RWPE2 (cell line): ENCODE measurements around the gene TRIM2.

Experiments used
- ATAC-seq: fragments of 200-7000 bp; cut with Tn5 transposase; 3 replicates; pipeline ENCODE4 v1.9.1; 2021; ENCODE audit warnings: low read depth
- DNase-seq: peaks from one replicate; pipeline ENCODE4 v3.0.0-alpha.2; 2020; ENCODE audit warnings: low spot score
- H3K27ac ChIP-seq: fragments of 450-650 bp; 2 replicates; pipeline ENCODE4 v1.5.1; 2017; ENCODE audit warnings: mild to moderate bottlenecking; ENCODE audit not compliant: poor library complexity, severe bottlenecking
- H3K27me3 ChIP-seq: fragments of 250-450 bp; sonication (Bioruptor Pico); 2 replicates; pipeline ENCODE4 v1.5.1; 2021; ENCODE audit warnings: mild to moderate bottlenecking, moderate library complexity; ENCODE audit not compliant: insufficient read depth, poor library complexity, severe bottlenecking
- H3K36me3 ChIP-seq: fragments of 250-450 bp; sonication (Bioruptor Pico); 2 replicates; pipeline ENCODE4 v1.5.1; 2020; ENCODE audit warnings: low read depth, mild to moderate bottlenecking, moderate library complexity
- H3K4me1 ChIP-seq: fragments of 250-450 bp; sonication (Bioruptor Pico); 2 replicates; pipeline ENCODE4 v1.5.1; 2021; ENCODE audit warnings: mild to moderate bottlenecking, moderate library complexity; ENCODE audit not compliant: insufficient read depth, poor library complexity, severe bottlenecking
- H3K4me3 ChIP-seq: fragments of 250-450 bp; sonication (Bioruptor Pico); 2 replicates; pipeline ENCODE4 v1.5.1; 2021; ENCODE audit warnings: mild to moderate bottlenecking, moderate library complexity; ENCODE audit not compliant: severe bottlenecking
- H3K9me3 ChIP-seq: fragments of 250-450 bp; sonication (Bioruptor Pico); 2 replicates; pipeline ENCODE4 v1.5.1; 2021; ENCODE audit warnings: mild to moderate bottlenecking, moderate library complexity; ENCODE audit not compliant: severe bottlenecking
- CTCF ChIP-seq: fragments of 450-650 bp; IDR thresholded peaks from one replicate; pipeline ENCODE4 v1.5.1; 2017; ENCODE audit warnings: mild to moderate bottlenecking, moderate library complexity; ENCODE audit not compliant: poor library complexity, severe bottlenecking

Gene TRIM2

GRCh38 chr4:153241295-153241694 lies 37.1 kb downstream of the TRIM2 start:
- DNase-seq (no peak), ATAC-seq (no peak)
- H3K27me3 ChIP-seq = no peaks in the 10 kb centered on the region
- no peak for TF ChIP-seq CTCF
- no peaks in the 10 kb centered on the region for H3K36me3 ChIP-seq
- no peak overlapping the region for H3K4me3 ChIP-seq
- H3K4me1 ChIP-seq = no peaks in the 10 kb centered on the region
- H3K9me3 ChIP-seq = no peaks in the 10 kb centered on the region
- H3K27ac ChIP-seq = no peak overlapping the region

DNA sequence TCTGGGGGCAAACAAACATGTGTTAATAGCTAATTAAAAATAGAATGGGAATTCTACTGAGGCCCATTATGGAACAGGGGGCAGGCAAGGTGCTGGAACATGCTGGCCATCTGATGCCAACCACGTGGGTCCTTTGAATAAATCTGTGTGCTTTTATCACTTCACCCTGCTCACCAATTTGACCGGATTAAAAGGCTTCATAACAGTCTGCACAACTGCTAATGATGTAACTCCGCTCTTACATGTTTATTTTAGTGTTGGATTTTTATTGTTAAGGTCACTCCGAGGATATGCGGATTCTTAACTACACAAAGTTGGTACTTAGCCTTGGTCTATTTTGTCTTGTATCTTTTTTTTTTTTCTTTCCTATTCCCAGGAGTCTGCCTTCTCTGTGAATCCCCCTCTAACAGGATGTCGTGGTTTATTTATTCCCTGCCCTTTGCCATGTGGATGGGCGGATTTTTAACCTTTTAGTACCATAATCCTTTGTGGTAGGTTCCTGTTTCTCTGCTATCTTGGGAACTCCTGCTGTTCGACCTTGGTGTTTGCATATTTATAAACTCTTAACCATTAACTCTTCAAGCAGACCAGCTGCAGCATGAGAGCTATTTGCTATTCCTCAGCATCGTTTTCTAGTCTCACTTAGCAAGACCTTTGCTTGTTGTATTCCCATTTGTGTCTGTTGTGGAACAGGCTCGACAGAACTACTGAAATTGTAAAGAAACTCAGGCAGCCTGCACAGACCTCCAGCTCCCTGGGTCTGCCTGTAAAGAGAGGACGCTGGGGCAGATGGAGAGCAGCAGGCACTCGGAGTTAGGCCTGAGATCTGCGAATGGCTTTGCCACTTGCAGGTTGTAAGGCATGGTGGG lies 38.0 kb downstream of the TRIM2 start:
- ATAC-seq (no peak), DNase-seq (no peak)
- Histone ChIP-seq H3K36me3 (no peaks in the 10 kb centered on the region), H3K27ac (no peak overlapping the region), H3K9me3 (no peaks in the 10 kb centered on the region), H3K4me3 (no peak overlapping the region), H3K4me1 (no peaks in the 10 kb centered on the region), H3K27me3 (no peaks in the 10 kb centered on the region)
- TF ChIP-seq CTCF = no peak

GRCh38 chr4:153242839-153243324 lies 38.6 kb downstream of the TRIM2 start:
- Histone ChIP-seq H3K27ac (no peak overlapping the region), H3K27me3 (no peaks in the 10 kb centered on the region), H3K4me3 (no peak overlapping the region), H3K36me3 (no peaks in the 10 kb centered on the region), H3K4me1 (no peaks in the 10 kb centered on the region), H3K9me3 (no peaks in the 10 kb centered on the region)
- ATAC-seq (no peak), DNase-seq (no peak)
- TF ChIP-seq CTCF = no peak

GRCh38 chr4:153243468-153243867 lies 39.2 kb downstream of the TRIM2 start:
- no peak overlapping the region for H3K4me3 ChIP-seq
- TF ChIP-seq CTCF = no peak
- no peaks in the 10 kb centered on the region for H3K36me3 ChIP-seq
- DNase-seq (no peak), ATAC-seq (no peak)
- H3K4me1 ChIP-seq = no peaks in the 10 kb centered on the region
- H3K27ac ChIP-seq = no peak overlapping the region
- no peaks in the 10 kb centered on the region for H3K9me3 ChIP-seq
- H3K27me3 ChIP-seq = no peaks in the 10 kb centered on the region

DNA sequence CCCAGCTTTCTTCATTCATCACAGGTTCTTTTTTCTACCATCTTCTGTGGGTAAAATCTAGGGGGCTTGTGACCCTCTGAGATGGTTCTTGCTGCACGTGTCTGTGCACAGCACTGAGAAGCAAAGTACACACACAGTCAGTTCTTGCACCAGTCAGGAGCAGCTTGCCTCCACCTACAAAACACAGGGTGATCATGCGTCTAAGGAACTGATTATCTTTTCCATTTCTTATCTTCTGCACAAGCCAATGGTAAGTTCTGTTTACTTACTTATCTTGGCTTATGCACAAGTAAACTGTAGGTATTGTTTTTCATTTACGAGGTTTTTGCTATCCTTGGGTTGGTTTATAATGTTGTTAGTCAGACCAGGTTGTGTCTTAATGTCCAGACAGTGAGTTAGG lies 40.7 kb downstream of the TRIM2 start:
- Histone ChIP-seq H3K27me3 (no peaks in the 10 kb centered on the region), H3K9me3 (no peaks in the 10 kb centered on the region), H3K4me1 (no peaks in the 10 kb centered on the region), H3K4me3 (no peak overlapping the region), H3K36me3 (no peaks in the 10 kb centered on the region), H3K27ac (no peak overlapping the region)
- DNase-seq = no peak
- ATAC-seq = no peak
- TF ChIP-seq CTCF = no peak
